ENCODE measurements around the gene RETSAT. TPM values are rescaled to one million over a fixed set of nuclear protein-coding genes. Genes with fewer than 3 reads are reported as not detected.

RETSAT gene
- total RNA-seq, 1 donor from 2014 or later: 58.1 TPM

DNA sequence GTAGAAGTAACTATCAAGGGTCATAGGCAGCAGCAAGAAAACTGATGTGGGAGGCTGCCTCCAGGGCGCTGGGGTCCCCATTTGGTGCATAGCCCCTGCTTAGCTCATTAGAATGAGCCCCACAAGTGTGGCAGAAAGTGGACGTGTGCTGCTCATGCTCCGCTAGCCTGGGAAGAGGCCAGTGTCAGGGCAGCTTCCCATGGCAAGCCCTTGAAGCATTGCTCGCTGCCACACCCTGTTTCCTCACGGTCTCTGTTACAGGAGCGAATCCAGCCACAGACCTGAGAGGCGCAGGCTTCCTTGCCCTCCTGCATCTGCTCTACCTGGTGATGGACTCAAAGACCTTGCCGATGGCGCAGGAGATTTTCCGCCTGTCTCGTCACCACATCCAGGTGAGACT lies 22.8 kb upstream of the RETSAT start:
- intact Hi-C loops (cut with DNase I): no loop called here
- H3K9me3 ChIP-seq: no peaks in the 10 kb centered on the region
- no peak overlapping the region for H3K4me3 ChIP-seq
- no peaks in the 10 kb centered on the region for H3K4me1 ChIP-seq
- H3K27me3 ChIP-seq: no peaks in the 10 kb centered on the region
- peaks cover 40% of the 10 kb centered on the region for H3K36me3 ChIP-seq
- TF ChIP-seq, protein P1, sequence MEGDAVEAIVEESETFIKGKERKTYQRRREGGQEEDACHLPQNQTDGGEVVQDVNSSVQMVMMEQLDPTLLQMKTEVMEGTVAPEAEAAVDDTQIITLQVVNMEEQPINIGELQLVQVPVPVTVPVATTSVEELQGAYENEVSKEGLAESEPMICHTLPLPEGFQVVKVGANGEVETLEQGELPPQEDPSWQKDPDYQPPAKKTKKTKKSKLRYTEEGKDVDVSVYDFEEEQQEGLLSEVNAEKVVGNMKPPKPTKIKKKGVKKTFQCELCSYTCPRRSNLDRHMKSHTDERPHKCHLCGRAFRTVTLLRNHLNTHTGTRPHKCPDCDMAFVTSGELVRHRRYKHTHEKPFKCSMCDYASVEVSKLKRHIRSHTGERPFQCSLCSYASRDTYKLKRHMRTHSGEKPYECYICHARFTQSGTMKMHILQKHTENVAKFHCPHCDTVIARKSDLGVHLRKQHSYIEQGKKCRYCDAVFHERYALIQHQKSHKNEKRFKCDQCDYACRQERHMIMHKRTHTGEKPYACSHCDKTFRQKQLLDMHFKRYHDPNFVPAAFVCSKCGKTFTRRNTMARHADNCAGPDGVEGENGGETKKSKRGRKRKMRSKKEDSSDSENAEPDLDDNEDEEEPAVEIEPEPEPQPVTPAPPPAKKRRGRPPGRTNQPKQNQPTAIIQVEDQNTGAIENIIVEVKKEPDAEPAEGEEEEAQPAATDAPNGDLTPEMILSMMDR (IDR thresholded peaks at IDR 0.05): no peak
- no peak for DNase-seq
- no peak for ATAC-seq
- H3K27ac ChIP-seq: no peak overlapping the region

GRCh38 chr2:85376291-85377065 lies 22.1 kb upstream of the RETSAT start:
- Histone ChIP-seq H3K36me3 (peaks cover 39% of the 10 kb centered on the region), H3K27ac (no peak overlapping the region), H3K4me1 (no peaks in the 10 kb centered on the region), H3K9me3 (no peaks in the 10 kb centered on the region), H3K4me3 (no peak overlapping the region), H3K27me3 (no peaks in the 10 kb centered on the region)
- TF ChIP-seq, protein P1 (IDR thresholded peaks at IDR 0.05): no peak
- ATAC-seq (no peak), DNase-seq (no peak)
- intact Hi-C loops (cut with DNase I): no loop called here

DNA sequence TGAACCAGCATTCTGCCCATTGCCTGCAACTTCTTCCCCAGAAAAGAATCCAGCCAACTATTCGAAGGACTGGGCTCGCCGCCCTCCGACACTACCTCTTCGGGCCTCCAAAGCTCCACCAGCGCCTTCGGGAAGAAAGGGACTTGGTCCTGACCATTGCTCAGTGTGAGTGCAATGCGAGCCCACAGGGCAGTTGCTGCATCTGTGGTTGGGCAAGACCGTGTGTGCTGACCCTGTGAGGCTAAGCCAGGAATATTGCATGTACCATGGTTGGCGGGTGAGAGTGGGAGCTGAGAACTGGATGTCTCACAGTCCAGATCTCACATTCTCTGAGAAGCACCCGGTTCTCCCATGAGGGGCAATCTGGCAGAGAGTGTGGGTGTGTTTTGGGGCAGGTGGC lies 16.7 kb upstream of the RETSAT start:
- H3K4me3 ChIP-seq: no peak overlapping the region
- no peaks in the 10 kb centered on the region for H3K27me3 ChIP-seq
- peaks cover 7% of the 10 kb centered on the region for H3K36me3 ChIP-seq
- TF ChIP-seq, protein P1 (IDR thresholded peaks at IDR 0.05): no peak
- ATAC-seq: peak; percentile 15
- no peaks in the 10 kb centered on the region for H3K9me3 ChIP-seq
- H3K27ac ChIP-seq: no peak overlapping the region
- DNase-seq: no peak
- intact Hi-C loops (cut with DNase I): no loop called here
- no peaks in the 10 kb centered on the region for H3K4me1 ChIP-seq

GRCh38 chr2:85369500-85369899 lies 15.2 kb upstream of the RETSAT start:
- intact Hi-C loops (cut with DNase I): no loop called here
- no peaks in the 10 kb centered on the region for H3K27me3 ChIP-seq
- no peak overlapping the region for H3K27ac ChIP-seq
- H3K9me3 ChIP-seq: no peaks in the 10 kb centered on the region
- H3K4me1 ChIP-seq: no peaks in the 10 kb centered on the region
- TF ChIP-seq, protein P1 (IDR thresholded peaks at IDR 0.05): no peak
- H3K36me3 ChIP-seq: peaks cover 3% of the 10 kb centered on the region
- DNase-seq (no peak), ATAC-seq (no peak)
- no peak overlapping the region for H3K4me3 ChIP-seq

GRCh38 chr2:85368921-85369320 lies 14.6 kb upstream of the RETSAT start:
- TF ChIP-seq, protein P1 (IDR thresholded peaks at IDR 0.05): no peak
- ATAC-seq: no peak
- Histone ChIP-seq H3K4me3 (no peak overlapping the region), H3K27me3 (no peaks in the 10 kb centered on the region), H3K36me3 (peaks cover 3% of the 10 kb centered on the region), H3K27ac (no peak overlapping the region), H3K4me1 (no peaks in the 10 kb centered on the region), H3K9me3 (no peaks in the 10 kb centered on the region)
- DNase-seq: no peak
- intact Hi-C loops (cut with DNase I): no loop called here

Measured in upper lobe of right lung (tissue), 1 donor.